Prostate gland (tissue), 2 donors: Measurements from ENCODE around the gene AK8. TPM values are rescaled to one million over a fixed set of nuclear protein-coding genes. Genes with fewer than 3 reads are reported as not detected.

Source experiments
- DNase-seq: peaks from one replicate; pipeline ENCODE4 v3.0.0-alpha.2; 2019; ENCODE audit warnings: low spot score
- H3K27ac ChIP-seq, 2 donors: fragments of 200-600 bp; sonication (generic); 2 replicates each; pipeline ENCODE4 v1.5.1; 2017 to 2019
- H3K27me3 ChIP-seq: fragments of 200-600 bp; sonication (generic); replicated peaks from 2 replicates; pipeline ENCODE4 v1.5.1; 2019; ENCODE audit not compliant: insufficient read depth
- H3K36me3 ChIP-seq, 2 donors: fragments of 200-600 bp; sonication (generic); 1 replicate in 1 of 2; 2 replicates in 1 of 2; pipeline versions ENCODE4 v1.5.1 to v1.8.1; 2017 to 2019
- H3K4me1 ChIP-seq: fragments of 200-600 bp; sonication (generic); replicated peaks from 2 replicates; pipeline ENCODE4 v1.5.1; 2019
- H3K4me3 ChIP-seq, 2 donors: fragments of 200-600 bp; sonication (generic); 2 replicates each; pipeline ENCODE4 v1.5.1; 2017 to 2019
- H3K9me3 ChIP-seq: fragments of 200-600 bp; sonication (generic); 2 replicates; pipeline ENCODE4 v1.5.1; 2017
- CTCF ChIP-seq, 4 experiments: fragments of 200-600 bp in 2 of 4; fragments of 450-650 bp in 2 of 4; sonication (generic) in 2 of 4; IDR thresholded peaks; 1 replicate in 3 of 4; 2 replicates in 1 of 4; pipeline ENCODE4 v1.5.1; 2016 to 2019; ENCODE audit warnings: antibody characterized with exemption in 4 of 4, mild to moderate bottlenecking in 2 of 4, moderate library complexity in 2 of 4
- POLR2A ChIP-seq: fragments of 450-650 bp; IDR thresholded peaks from one replicate; pipeline ENCODE4 v1.6.1; 2016; ENCODE audit warnings: antibody characterized with exemption, mild to moderate bottlenecking
- POLR2AphosphoS5 ChIP-seq: sonication (generic); formaldehyde crosslinking; IDR thresholded peaks from one replicate; pipeline ENCODE4 v1.6.1; 2017; ENCODE audit warnings: antibody characterized with exemption
- WGBS: methylation state at CpG from one replicate; pipeline ENCODE4 v1.1.5; 2018; 5-methylcytosine and 5-hydroxymethylcytosine counted together
- intact Hi-C: fragments of 100-400 bp; cut with DNase I; formaldehyde crosslinking; loops from one replicate; pipeline ENCODE4 v1.14.2; 2022
- total RNA-seq, 2 donors: library from RNA; depleted of rRNA; stranded (reverse); fragments of >200 nt; gene quantifications; one replicate each; pipeline ENCODE4 v1.1.0, GENCODE V29; 2016

Gene AK8
- total RNA-seq, 2 donors from 2014 or later: 3.3 to 4.1 TPM

GRCh38 chr9:132769906-132770769 lies 107.9 kb downstream of the AK8 start:
- H3K27ac ChIP-seq: peak overlapping the region; percentile 75 to 81
- peak; percentile 47 for TF ChIP-seq POLR2AphosphoS5
- no peak for TF ChIP-seq CTCF (IDR thresholded peaks at IDR 0.05)
- TF ChIP-seq POLR2A: peak; percentile 63
- H3K36me3 ChIP-seq: no peaks in the 10 kb centered on the region
- H3K9me3 ChIP-seq: no peaks in the 10 kb centered on the region
- H3K4me1 ChIP-seq: no peaks in the 10 kb centered on the region
- intact Hi-C loops: no loop called here
- peak overlapping the region; percentile 58 to 59 for H3K4me3 ChIP-seq
- peak; percentile 56 for DNase-seq
- WGBS: 4% methylated on average over 44 of the region's 54 CpGs
- H3K27me3 ChIP-seq: no peaks in the 10 kb centered on the region

GRCh38 chr9:132768932-132769905 lies 108.9 kb downstream of the AK8 start:
- intact Hi-C loops: no loop called here
- Histone ChIP-seq H3K4me3 (peak overlapping the region; percentile 58 to 59), H3K4me1 (no peaks in the 10 kb centered on the region), H3K27ac (peak overlapping the region; percentile 75 to 81), H3K27me3 (no peaks in the 10 kb centered on the region), H3K9me3 (no peaks in the 10 kb centered on the region), H3K36me3 (no peaks in the 10 kb centered on the region)
- WGBS: 2% methylated on average over 25 of the region's 25 CpGs
- peak; percentile 20 to 35 (median 30) for TF ChIP-seq CTCF (IDR thresholded peaks at IDR 0.05)
- no peak for TF ChIP-seq POLR2AphosphoS5
- no peak for TF ChIP-seq POLR2A
- DNase-seq: peak; percentile 14

- H3K27me3 ChIP-seq: no peaks in the 10 kb centered on the region
- 88% methylated on average over 3 of the region's 3 CpGs for WGBS
- no peak overlapping the region for H3K27ac ChIP-seq
- no peak for TF ChIP-seq POLR2A
- TF ChIP-seq CTCF (IDR thresholded peaks at IDR 0.05): no peak
- TF ChIP-seq POLR2AphosphoS5: no peak
- no peak for DNase-seq
- no peak overlapping the region for H3K4me3 ChIP-seq
- no peaks in the 10 kb centered on the region for H3K9me3 ChIP-seq
- H3K4me1 ChIP-seq: no peaks in the 10 kb centered on the region
- no peaks in the 10 kb centered on the region for H3K36me3 ChIP-seq
- intact Hi-C loops: no loop called here
Observed at GRCh38 chr9:132763574-132763973, 114.5 kb downstream of the AK8 start.

GRCh38 chr9:132762896-132763295 lies 115.2 kb downstream of the AK8 start:
- Histone ChIP-seq H3K4me1 (no peaks in the 10 kb centered on the region), H3K36me3 (no peaks in the 10 kb centered on the region), H3K27me3 (no peaks in the 10 kb centered on the region), H3K4me3 (no peak overlapping the region), H3K27ac (no peak overlapping the region), H3K9me3 (no peaks in the 10 kb centered on the region)
- intact Hi-C loops: no loop called here
- DNase-seq: no peak
- 94% methylated on average over 4 of the region's 4 CpGs for WGBS
- no peak for TF ChIP-seq POLR2AphosphoS5
- TF ChIP-seq POLR2A: no peak
- no peak for TF ChIP-seq CTCF (IDR thresholded peaks at IDR 0.05)
